Suprapubic skin (tissue), 4 donors: ENCODE results near the gene CD79B. TPM values are rescaled to one million over a fixed set of nuclear protein-coding genes. Genes with fewer than 3 reads are reported as not detected.
A peak's percentile ranks its signal among the peaks of the same experiment; 100 is the strongest.

ENCODE experiments used
- DNase-seq, 2 donors: peaks; one replicate each; pipeline ENCODE4 v3.0.0-alpha.2; 2019; ENCODE audit warnings: low spot score in 2 of 2
- H3K27ac ChIP-seq: fragments of 200-600 bp; sonication (generic); one replicate; pipeline ENCODE4 v1.5.1; 2019
- H3K27me3 ChIP-seq: fragments of 200-600 bp; sonication (generic); one replicate; pipeline ENCODE4 v1.5.1; 2019
- H3K36me3 ChIP-seq: fragments of 200-600 bp; sonication (generic); one replicate; pipeline ENCODE4 v1.5.1; 2019
- H3K4me1 ChIP-seq: fragments of 200-600 bp; sonication (generic); one replicate; pipeline ENCODE4 v1.5.1; 2019
- H3K4me3 ChIP-seq: fragments of 200-600 bp; sonication (generic); one replicate; pipeline ENCODE4 v1.5.1; 2019; ENCODE audit warnings: mild to moderate bottlenecking
- H3K9me3 ChIP-seq: fragments of 200-600 bp; sonication (generic); one replicate; pipeline ENCODE4 v1.5.1; 2019
- EP300 ChIP-seq: sonication (generic); formaldehyde crosslinking; IDR thresholded peaks from one replicate; pipeline ENCODE4 v1.6.1; 2017; ENCODE audit warnings: antibody characterized with exemption
- POLR2A ChIP-seq, 2 donors: fragments of 450-650 bp; IDR thresholded peaks; one replicate each; pipeline ENCODE4 v1.6.1; 2017; ENCODE audit warnings: antibody characterized with exemption in 2 of 2, mild to moderate bottlenecking in 2 of 2, moderate library complexity in 2 of 2
- POLR2AphosphoS5 ChIP-seq, 3 donors: sonication (generic); formaldehyde crosslinking; IDR thresholded peaks; one replicate each; pipeline ENCODE4 v1.6.1; 2017; ENCODE audit warnings: antibody characterized with exemption in 3 of 3
- WGBS: methylation state at CpG from one replicate; pipeline ENCODE4 v1.1.5; 2018; 5-methylcytosine and 5-hydroxymethylcytosine counted together
- total RNA-seq, 4 donors: library from RNA; depleted of rRNA; stranded (reverse); fragments of >200 nt; gene quantifications; one replicate each; pipeline ENCODE4 v1.1.0, GENCODE V29; 2016
- TF ChIP-seq, protein P1 (sequence below), 2 donors: fragments of 200-600 bp in 1 of 2; fragments of 450-650 bp in 1 of 2; sonication (generic) in 1 of 2; IDR thresholded peaks; one replicate each; pipeline ENCODE4 v1.5.1; 2016 to 2019; ENCODE audit warnings: antibody characterized with exemption in 2 of 2, mild to moderate bottlenecking in 1 of 2, moderate library complexity in 1 of 2

CD79B gene
- total RNA-seq, 4 donors from 2014 or later, result 1.5 to 7.9 (median 2.2) TPM

DNA sequence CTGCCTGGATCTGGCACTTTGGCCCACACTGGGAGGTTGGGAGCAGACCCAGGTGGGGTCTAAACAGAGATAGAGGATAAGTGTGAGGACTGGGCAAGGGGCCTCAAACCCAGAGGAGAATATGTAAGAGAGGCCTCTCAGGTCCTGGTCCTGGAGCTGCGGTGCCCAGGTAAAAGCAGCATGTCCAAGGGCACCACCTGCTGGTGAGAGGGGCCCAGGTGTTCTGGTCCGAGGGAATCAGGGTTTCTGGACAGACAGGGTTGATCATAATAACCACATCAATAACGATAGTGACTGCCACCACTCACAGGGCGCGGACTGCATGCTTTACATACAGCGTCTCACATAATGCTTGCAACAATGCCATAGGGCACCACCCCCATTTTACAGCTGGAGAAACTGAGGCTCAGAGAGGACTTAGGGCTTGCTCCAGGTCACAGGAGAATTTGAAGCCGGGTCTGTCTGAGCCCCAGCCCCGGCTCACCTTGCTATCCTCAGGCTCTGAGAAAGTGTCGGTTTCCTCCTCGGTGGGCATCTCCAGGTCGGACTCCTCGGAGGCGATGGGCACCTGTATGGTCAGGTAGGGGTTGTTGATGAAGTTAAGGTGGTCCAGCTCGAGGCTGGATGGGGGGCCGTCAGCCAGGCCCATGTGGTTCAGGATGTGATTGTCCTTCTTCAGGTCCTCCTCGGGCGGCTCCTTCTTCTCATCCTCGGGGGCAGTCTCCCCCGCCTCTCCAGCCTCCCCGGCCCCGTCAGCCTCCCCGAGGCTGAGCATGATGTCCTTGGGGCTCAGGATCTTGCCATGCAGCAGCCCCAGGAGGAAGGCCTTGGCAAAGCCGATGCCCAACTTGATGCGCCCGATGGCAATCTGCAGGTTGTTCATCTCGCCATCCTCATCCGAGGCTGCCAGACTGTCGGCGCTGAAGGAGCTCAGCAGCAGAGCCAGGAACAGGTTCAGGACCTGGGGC lies 19.1 kb upstream of the CD79B start:
- Histone ChIP-seq H3K27me3 (peaks cover 20% of the 10 kb centered on the region), H3K27ac (no peak overlapping the region), H3K4me3 (no peak overlapping the region), H3K4me1 (peaks cover 5% of the 10 kb centered on the region), H3K36me3 (no peaks in the 10 kb centered on the region), H3K9me3 (no peaks in the 10 kb centered on the region)
- TF ChIP-seq, protein P1, sequence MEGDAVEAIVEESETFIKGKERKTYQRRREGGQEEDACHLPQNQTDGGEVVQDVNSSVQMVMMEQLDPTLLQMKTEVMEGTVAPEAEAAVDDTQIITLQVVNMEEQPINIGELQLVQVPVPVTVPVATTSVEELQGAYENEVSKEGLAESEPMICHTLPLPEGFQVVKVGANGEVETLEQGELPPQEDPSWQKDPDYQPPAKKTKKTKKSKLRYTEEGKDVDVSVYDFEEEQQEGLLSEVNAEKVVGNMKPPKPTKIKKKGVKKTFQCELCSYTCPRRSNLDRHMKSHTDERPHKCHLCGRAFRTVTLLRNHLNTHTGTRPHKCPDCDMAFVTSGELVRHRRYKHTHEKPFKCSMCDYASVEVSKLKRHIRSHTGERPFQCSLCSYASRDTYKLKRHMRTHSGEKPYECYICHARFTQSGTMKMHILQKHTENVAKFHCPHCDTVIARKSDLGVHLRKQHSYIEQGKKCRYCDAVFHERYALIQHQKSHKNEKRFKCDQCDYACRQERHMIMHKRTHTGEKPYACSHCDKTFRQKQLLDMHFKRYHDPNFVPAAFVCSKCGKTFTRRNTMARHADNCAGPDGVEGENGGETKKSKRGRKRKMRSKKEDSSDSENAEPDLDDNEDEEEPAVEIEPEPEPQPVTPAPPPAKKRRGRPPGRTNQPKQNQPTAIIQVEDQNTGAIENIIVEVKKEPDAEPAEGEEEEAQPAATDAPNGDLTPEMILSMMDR (IDR thresholded peaks at IDR 0.05), result peak in 1 of 2 donors; percentile 41
- TF ChIP-seq EP300, result no peak
- no peak for DNase-seq
- WGBS, result 85% methylated on average over 29 of the region's 29 CpGs

DNA sequence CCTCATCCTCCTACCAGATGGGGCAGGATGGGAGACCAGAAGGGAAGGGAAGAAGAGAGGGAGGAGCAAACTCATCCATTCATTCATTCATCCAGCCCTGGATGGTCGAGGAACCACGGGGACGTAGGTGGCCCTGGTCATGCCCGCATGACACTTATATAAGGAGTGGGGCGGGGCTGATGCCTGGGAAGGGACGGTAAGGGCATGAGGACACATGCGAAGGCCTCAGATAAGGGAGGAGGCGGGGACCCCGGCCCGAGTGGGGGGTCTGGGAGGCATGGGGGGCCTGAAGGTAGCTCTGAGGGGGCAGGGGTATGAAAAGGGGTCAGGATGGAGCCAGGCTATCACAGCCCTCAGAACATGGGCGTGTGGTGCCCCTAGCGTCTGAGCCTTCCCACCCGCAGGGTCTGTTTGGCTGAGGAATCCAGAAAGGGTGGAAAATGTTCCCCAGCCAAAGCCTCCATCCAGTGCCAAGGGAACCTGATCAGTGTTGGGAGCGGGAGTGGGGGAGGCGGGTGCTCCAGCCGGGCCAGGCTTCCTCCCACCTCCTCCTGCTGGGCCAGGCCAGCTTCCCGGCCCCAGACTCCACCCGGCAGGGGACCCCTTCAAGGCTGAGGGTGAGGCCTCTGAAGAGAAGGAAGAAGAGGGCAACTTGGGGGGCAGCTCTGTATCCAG lies 17.6 kb upstream of the CD79B start:
- no peak for TF ChIP-seq POLR2AphosphoS5 (IDR thresholded peaks at IDR 0.05)
- no peak for TF ChIP-seq EP300
- no peak for TF ChIP-seq POLR2A (IDR thresholded peaks at IDR 0.05)
- TF ChIP-seq, protein P1 (IDR thresholded peaks at IDR 0.05), result no peak
- no peaks in the 10 kb centered on the region for H3K9me3 ChIP-seq
- no peak for DNase-seq
- peaks cover 5% of the 10 kb centered on the region for H3K4me1 ChIP-seq
- H3K4me3 ChIP-seq, result no peak overlapping the region
- peaks cover 20% of the 10 kb centered on the region for H3K27me3 ChIP-seq
- H3K27ac ChIP-seq, result no peak overlapping the region
- WGBS, result 62% methylated on average over 16 of the region's 18 CpGs
- no peaks in the 10 kb centered on the region for H3K36me3 ChIP-seq

DNA sequence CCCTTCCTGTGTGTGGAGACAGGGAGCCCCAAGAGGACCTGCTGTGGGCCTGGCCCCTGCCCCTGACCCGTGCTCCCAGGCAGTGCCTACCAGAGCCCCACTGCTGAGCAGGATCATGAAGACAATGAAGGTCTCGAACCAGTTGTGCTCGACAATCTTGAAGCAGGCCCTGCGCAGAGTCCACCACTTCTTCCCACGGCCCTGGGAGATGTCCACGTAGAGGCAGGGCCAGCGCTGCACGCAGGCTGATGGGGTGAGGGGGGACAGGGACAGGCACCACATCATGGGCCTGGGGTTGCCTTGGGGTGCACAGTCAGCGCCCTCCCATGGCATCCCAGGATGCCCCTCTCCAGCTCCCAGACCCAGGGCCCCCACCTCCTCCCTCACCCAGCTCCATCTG lies 16.4 kb upstream of the CD79B start:
- H3K27me3 ChIP-seq, result peaks cover 17% of the 10 kb centered on the region
- no peak for DNase-seq
- WGBS, result 80% methylated on average over 1 of the region's 9 CpGs
- TF ChIP-seq, protein P1 (IDR thresholded peaks at IDR 0.05), result no peak
- TF ChIP-seq EP300 (no peak), POLR2A (IDR thresholded peaks at IDR 0.05) (no peak), POLR2AphosphoS5 (IDR thresholded peaks at IDR 0.05) (no peak)
- no peak overlapping the region for H3K4me3 ChIP-seq
- H3K9me3 ChIP-seq, result no peaks in the 10 kb centered on the region
- H3K36me3 ChIP-seq, result no peaks in the 10 kb centered on the region
- no peak overlapping the region for H3K27ac ChIP-seq
- peaks cover 5% of the 10 kb centered on the region for H3K4me1 ChIP-seq

DNA sequence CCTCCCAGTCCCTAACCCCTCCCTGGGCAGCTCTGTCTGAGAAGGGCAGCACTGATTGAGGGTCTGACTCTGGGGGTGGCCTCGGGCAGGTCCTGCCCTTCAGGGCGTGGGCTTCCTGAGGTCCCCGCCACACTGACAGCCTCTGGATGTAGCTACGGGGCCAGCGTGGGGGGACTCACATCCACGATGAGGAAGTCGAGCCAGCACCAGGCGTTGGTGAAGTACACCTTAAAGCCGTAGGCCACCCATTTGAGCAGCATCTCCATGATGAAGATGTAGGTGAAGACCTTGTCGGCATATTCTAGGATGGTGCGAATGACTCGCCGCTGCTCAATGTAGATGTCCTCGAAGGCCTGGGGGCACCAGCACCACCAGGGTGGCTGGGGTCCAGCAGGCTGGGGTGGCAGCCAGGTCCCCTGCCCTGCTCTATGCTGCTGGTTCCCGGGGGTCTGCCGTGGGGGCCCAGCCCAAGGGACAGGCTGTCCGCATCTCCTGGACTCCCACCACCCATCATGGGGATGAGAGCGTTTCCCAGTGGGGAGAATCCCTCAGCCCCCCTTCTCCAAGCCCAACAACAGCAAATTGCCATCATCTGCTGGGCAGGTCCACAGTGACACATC lies 15.7 kb upstream of the CD79B start:
- no CpG with 5 or more reads among the region's 18 CpGs for WGBS
- TF ChIP-seq POLR2AphosphoS5 (IDR thresholded peaks at IDR 0.05) (no peak), EP300 (no peak), POLR2A (IDR thresholded peaks at IDR 0.05) (no peak)
- TF ChIP-seq, protein P1 (IDR thresholded peaks at IDR 0.05), result no peak
- H3K27ac ChIP-seq, result no peak overlapping the region
- H3K4me3 ChIP-seq, result no peak overlapping the region
- DNase-seq, result no peak
- H3K36me3 ChIP-seq, result no peaks in the 10 kb centered on the region
- H3K9me3 ChIP-seq, result no peaks in the 10 kb centered on the region
- H3K4me1 ChIP-seq, result peaks cover 5% of the 10 kb centered on the region
- H3K27me3 ChIP-seq, result peaks cover 17% of the 10 kb centered on the region
